ENCODE measurements around the gene PRSS22.

PRSS22 gene

GRCh38 chr16:2883458-2883908, 25.5 kb upstream of the PRSS22 start:
- peak; percentile 41 for DNase-seq (ENCODE audit: low read depth)
- TF ChIP-seq MYC (IDR thresholded peaks at IDR 0.05; ENCODE audit: low read depth, low read length) (no peak), POLR2A (IDR thresholded peaks at IDR 0.05; ENCODE audit: extremely low read depth, insufficient read length) (no peak)
- TF ChIP-seq, protein P1, sequence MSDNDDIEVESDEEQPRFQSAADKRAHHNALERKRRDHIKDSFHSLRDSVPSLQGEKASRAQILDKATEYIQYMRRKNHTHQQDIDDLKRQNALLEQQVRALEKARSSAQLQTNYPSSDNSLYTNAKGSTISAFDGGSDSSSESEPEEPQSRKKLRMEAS (IDR thresholded peaks at IDR 0.05; ENCODE audit: low read depth, low read length): no peak
- TF ChIP-seq, protein P2, sequence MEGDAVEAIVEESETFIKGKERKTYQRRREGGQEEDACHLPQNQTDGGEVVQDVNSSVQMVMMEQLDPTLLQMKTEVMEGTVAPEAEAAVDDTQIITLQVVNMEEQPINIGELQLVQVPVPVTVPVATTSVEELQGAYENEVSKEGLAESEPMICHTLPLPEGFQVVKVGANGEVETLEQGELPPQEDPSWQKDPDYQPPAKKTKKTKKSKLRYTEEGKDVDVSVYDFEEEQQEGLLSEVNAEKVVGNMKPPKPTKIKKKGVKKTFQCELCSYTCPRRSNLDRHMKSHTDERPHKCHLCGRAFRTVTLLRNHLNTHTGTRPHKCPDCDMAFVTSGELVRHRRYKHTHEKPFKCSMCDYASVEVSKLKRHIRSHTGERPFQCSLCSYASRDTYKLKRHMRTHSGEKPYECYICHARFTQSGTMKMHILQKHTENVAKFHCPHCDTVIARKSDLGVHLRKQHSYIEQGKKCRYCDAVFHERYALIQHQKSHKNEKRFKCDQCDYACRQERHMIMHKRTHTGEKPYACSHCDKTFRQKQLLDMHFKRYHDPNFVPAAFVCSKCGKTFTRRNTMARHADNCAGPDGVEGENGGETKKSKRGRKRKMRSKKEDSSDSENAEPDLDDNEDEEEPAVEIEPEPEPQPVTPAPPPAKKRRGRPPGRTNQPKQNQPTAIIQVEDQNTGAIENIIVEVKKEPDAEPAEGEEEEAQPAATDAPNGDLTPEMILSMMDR (IDR thresholded peaks at IDR 0.05; ENCODE audit: low read depth, low read length): no peak
- peak overlapping the region; percentile 67 for H3K4me3 ChIP-seq (ENCODE audit: low read depth, low read length)

DNA sequence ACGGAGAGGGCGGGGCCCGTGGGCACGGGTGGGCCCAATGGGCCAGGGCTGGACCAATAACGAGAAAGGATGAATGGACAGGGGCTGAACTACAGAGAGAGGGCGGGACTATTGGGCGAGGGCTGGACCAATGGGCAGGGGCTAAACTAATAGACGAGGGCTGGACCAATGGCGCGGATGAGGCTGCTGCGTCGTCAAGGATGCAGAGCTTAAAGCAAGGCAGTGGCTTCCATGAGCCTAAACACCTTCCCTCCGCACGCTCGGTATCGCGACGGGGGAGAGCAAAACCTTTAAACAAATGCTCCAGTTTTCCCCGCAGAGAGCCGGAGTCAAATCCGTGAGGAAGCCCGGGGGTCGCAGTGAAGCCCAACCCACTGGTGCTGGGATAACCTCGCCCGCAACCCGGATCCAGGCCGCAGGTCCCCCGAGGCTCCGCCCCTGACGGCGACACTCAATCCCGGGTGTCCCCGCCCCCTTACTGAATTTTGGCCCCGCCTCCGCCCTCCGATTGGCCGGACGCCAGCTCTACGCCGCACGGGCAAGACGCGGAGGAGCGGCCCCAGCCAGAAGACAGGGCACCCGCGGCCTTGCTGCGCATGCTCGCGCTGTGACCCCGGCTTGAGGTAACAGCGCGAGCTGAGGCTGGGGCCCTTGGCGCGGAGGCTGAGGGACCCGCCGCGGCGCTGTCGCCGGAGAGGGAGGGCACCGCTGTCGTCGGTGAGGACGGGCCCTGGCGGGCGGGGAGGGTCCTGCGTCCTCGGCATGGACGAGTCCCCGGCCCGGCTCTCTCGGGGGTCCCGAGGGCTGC, 24.9 kb upstream of the PRSS22 start, which contains the start of gene FLYWCH2:
Gene FLYWCH2 (plus strand): TSS at position 566 of the 808 bp plus-strand sequence. CDS start 13,235 bp downstream, outside the sequence.
- H3K4me3 ChIP-seq (ENCODE audit: low read depth, low read length): peak within 1 kb of the TSS; percentile 68
- peak; percentile 98 for DNase-seq (ENCODE audit: low read depth)
- TF ChIP-seq, protein P2 (IDR thresholded peaks at IDR 0.05; ENCODE audit: low read depth, low read length): no peak
- TF ChIP-seq, protein P1 (IDR thresholded peaks at IDR 0.05; ENCODE audit: low read depth, low read length): peak; percentile 28; the same call in 1 of the 2 replicates
- TF ChIP-seq POLR2A (IDR thresholded peaks at IDR 0.05; ENCODE audit: extremely low read depth, insufficient read length) (peak; percentile 70), MYC (IDR thresholded peaks at IDR 0.05; ENCODE audit: low read depth, low read length) (peak; percentile 54; the same call in 1 of the 2 replicates)

GRCh38 chr16:2881783-2882649, 24.0 kb upstream of the PRSS22 start:
- peak; percentile 50 for DNase-seq (ENCODE audit: low read depth)
- TF ChIP-seq, protein P2 (IDR thresholded peaks at IDR 0.05; ENCODE audit: low read depth, low read length): no peak
- TF ChIP-seq, protein P1 (IDR thresholded peaks at IDR 0.05; ENCODE audit: low read depth, low read length): no peak
- TF ChIP-seq MYC (IDR thresholded peaks at IDR 0.05; ENCODE audit: low read depth, low read length): no peak
- no peak for TF ChIP-seq POLR2A (IDR thresholded peaks at IDR 0.05; ENCODE audit: extremely low read depth, insufficient read length)
- H3K4me3 ChIP-seq (ENCODE audit: low read depth, low read length): peak overlapping the region; percentile 68

GRCh38 chr16:2879854-2880508, 22.0 kb upstream of the PRSS22 start:
- TF ChIP-seq MYC (IDR thresholded peaks at IDR 0.05; ENCODE audit: low read depth, low read length) (no peak), POLR2A (IDR thresholded peaks at IDR 0.05; ENCODE audit: extremely low read depth, insufficient read length) (no peak)
- TF ChIP-seq, protein P2 (IDR thresholded peaks at IDR 0.05; ENCODE audit: low read depth, low read length): no peak
- TF ChIP-seq, protein P1 (IDR thresholded peaks at IDR 0.05; ENCODE audit: low read depth, low read length): no peak
- no peak overlapping the region for H3K4me3 ChIP-seq (ENCODE audit: low read depth, low read length)
- DNase-seq (ENCODE audit: low read depth): no peak

DNA sequence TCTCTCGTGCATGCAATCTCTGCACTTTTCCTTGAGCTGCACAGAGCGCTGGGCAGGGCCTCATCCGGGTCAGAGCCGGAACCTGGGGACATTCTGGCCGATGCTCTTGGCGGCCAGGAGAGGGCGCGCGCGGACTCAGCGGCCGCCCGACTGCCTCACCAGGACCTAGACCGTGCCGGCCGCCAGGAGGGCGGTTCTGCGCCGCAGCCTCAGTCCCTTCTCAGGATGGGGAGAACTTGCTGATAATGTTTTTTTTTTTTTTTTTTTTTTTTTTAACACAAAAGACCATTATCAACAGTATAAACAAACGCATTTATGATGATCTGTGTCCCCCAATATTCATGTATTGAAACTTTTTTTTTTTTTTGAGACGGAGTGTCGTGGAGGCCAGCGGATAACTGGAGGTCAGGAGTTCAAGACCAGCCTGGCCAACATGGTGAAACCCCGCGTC, 17.0 kb upstream of the PRSS22 start:
- peak; percentile 81 for DNase-seq (ENCODE audit: low read depth)
- H3K4me3 ChIP-seq (ENCODE audit: low read depth, low read length): no peak overlapping the region
- TF ChIP-seq POLR2A (IDR thresholded peaks at IDR 0.05; ENCODE audit: extremely low read depth, insufficient read length) (no peak), MYC (IDR thresholded peaks at IDR 0.05; ENCODE audit: low read depth, low read length) (no peak)
- TF ChIP-seq, protein P2 (IDR thresholded peaks at IDR 0.05; ENCODE audit: low read depth, low read length): peak; percentile 79
- TF ChIP-seq, protein P1 (IDR thresholded peaks at IDR 0.05; ENCODE audit: low read depth, low read length): no peak

All from NB4 (cell line).